ENCODE measurements around the gene ACACB.

GRCh38 chr12:109109746-109110350, 6.5 kb upstream of the ACACB start:
- no peak for TF ChIP-seq CTCF (IDR thresholded peaks at IDR 0.05)
- TF ChIP-seq POLR2A (IDR thresholded peaks at IDR 0.05): no peak

Data from Peyer's patch (tissue), 4 donors.